Liver (tissue), 9 donors: ENCODE data around the gene PITPNM3. TPM values are rescaled to one million over a fixed set of nuclear protein-coding genes. Genes with fewer than 3 reads are reported as not detected.

Source experiments
- DNase-seq: peaks from one replicate; pipeline ENCODE4 v3.0.0-alpha.2; 2017; ENCODE audit warnings: low spot score
- H3K27ac ChIP-seq, 2 donors: one replicate each; pipeline ENCODE4 v1.7.0; 2013; ENCODE audit warnings: inconsistent platforms in 2 of 2, low read length in 2 of 2, control low read depth in 1 of 2, low read depth in 1 of 2, mild to moderate bottlenecking in 1 of 2
- H3K27me3 ChIP-seq, 4 donors: one replicate each; pipeline versions ENCODE4 v1.6.1 to v1.7.0; 2013; ENCODE audit warnings: low read length in 3 of 4, inconsistent platforms in 1 of 4, mild to moderate bottlenecking in 1 of 4, moderate library complexity in 1 of 4; ENCODE audit not compliant: control insufficient read depth in 4 of 4, insufficient read depth in 4 of 4
- H3K36me3 ChIP-seq, 4 donors: one replicate each; pipeline versions ENCODE4 v1.6.1 to v1.7.0; 2013; ENCODE audit warnings: low read length in 3 of 4, mild to moderate bottlenecking in 3 of 4, low read depth in 1 of 4, moderate library complexity in 1 of 4; ENCODE audit not compliant: control insufficient read depth in 4 of 4, insufficient read depth in 3 of 4
- H3K4me1 ChIP-seq, 4 donors: one replicate each; pipeline versions ENCODE4 v1.6.1 to v1.7.0; 2013; ENCODE audit warnings: low read length in 3 of 4, mild to moderate bottlenecking in 3 of 4, moderate library complexity in 1 of 4; ENCODE audit not compliant: control insufficient read depth in 4 of 4, insufficient read depth in 4 of 4
- H3K4me3 ChIP-seq, 3 donors: one replicate each; pipeline versions ENCODE4 v1.6.1 to v1.7.0; 2013; ENCODE audit warnings: low read length in 3 of 3, control low read depth in 1 of 3, low read depth in 1 of 3, mild to moderate bottlenecking in 1 of 3
- H3K9ac ChIP-seq, 2 donors: one replicate each; pipeline ENCODE4 v1.7.0; 2013; ENCODE audit warnings: low read length in 2 of 2, mild to moderate bottlenecking in 2 of 2, moderate library complexity in 2 of 2, control low read depth in 1 of 2, low read depth in 1 of 2
- H3K9me3 ChIP-seq, 4 donors: one replicate each; pipeline versions ENCODE4 v1.6.1 to v1.7.0; 2013; ENCODE audit warnings: low read length in 3 of 4; ENCODE audit not compliant: control insufficient read depth in 4 of 4
- ATF3 ChIP-seq: IDR thresholded peaks from 2 replicates; pipeline ENCODE4 v1.6.1; 2016; ENCODE audit warnings: antibody characterized with exemption
- CTCF ChIP-seq: fragments of 150-350 bp; IDR thresholded peaks from 2 replicates; pipeline ENCODE4 v1.5.1; 2017; ENCODE audit warnings: improper control_type of control experiment, low read depth, low read length; ENCODE audit not compliant: missing input control
- FOXA1 ChIP-seq: IDR thresholded peaks from 2 replicates; pipeline ENCODE4 v1.6.1; 2016; ENCODE audit warnings: antibody characterized with exemption
- FOXA2 ChIP-seq: IDR thresholded peaks from 2 replicates; pipeline ENCODE4 v1.6.1; 2016; ENCODE audit warnings: antibody characterized with exemption
- GABPA ChIP-seq, 2 donors: IDR thresholded peaks in 1 of 2; conservative IDR thresholded peaks in 1 of 2; 2 replicates each; pipeline ENCODE4 v1.6.1; 2016; ENCODE audit warnings: antibody characterized with exemption in 2 of 2, mild to moderate bottlenecking in 1 of 2, moderate library complexity in 1 of 2
- HNF4A ChIP-seq, 2 donors: conservative IDR thresholded peaks; 2 replicates each; pipeline ENCODE4 v1.6.1; 2016; ENCODE audit warnings: antibody characterized with exemption in 2 of 2, mild to moderate bottlenecking in 2 of 2
- HNF4G ChIP-seq: IDR thresholded peaks from 2 replicates; pipeline ENCODE4 v1.6.1; 2016; ENCODE audit warnings: antibody characterized with exemption
- MAX ChIP-seq: IDR thresholded peaks from 2 replicates; pipeline ENCODE4 v1.6.1; 2016; ENCODE audit warnings: antibody characterized with exemption
- NR2F2 ChIP-seq: IDR thresholded peaks from 2 replicates; pipeline ENCODE4 v1.6.1; 2016; ENCODE audit warnings: antibody characterized with exemption
- REST ChIP-seq: IDR thresholded peaks from 2 replicates; pipeline ENCODE4 v1.6.1; 2016; ENCODE audit warnings: antibody characterized with exemption, mild to moderate bottlenecking
- RXRA ChIP-seq, 2 donors: IDR thresholded peaks; 2 replicates each; pipeline ENCODE4 v1.6.1; 2017 to 2018; ENCODE audit warnings: antibody characterized with exemption in 2 of 2, mild to moderate bottlenecking in 1 of 2
- SP1 ChIP-seq: IDR thresholded peaks from 2 replicates; pipeline ENCODE4 v1.6.1; 2018; ENCODE audit warnings: antibody characterized with exemption, mild to moderate bottlenecking
- YY1 ChIP-seq: IDR thresholded peaks from 2 replicates; pipeline ENCODE4 v1.6.1; 2016; ENCODE audit warnings: antibody characterized with exemption, mild to moderate bottlenecking
- ZBTB33 ChIP-seq: IDR thresholded peaks from 2 replicates; pipeline ENCODE4 v1.6.1; 2016; ENCODE audit warnings: antibody characterized with exemption
- WGBS: extraction: QIAGEN DNeasy Blood & Tissue Kit; methylation state at CpG from one replicate; pipeline ENCODE4 v1.1.7; 2013; 5-methylcytosine and 5-hydroxymethylcytosine counted together
- polyA plus RNA-seq, 2 donors: library from polyadenylated mRNA; stranded (reverse) in 1 of 2; unstranded in 1 of 2; fragments of 200-250 nt in 1 of 2; fragments of >200 nt in 1 of 2; fragmentation: Nextera tagmentation in 1 of 2; extraction: Ambion mirVana in 1 of 2; gene quantifications; one replicate each; pipeline versions ENCODE4 v1.2.1 to v1.2.3, GENCODE V29; 2013 to 2015
- total RNA-seq, 2 donors: library from RNA; depleted of rRNA; stranded (reverse); fragments of >200 nt; gene quantifications; one replicate each; pipeline ENCODE4 v1.2.3, GENCODE V29; 2014
- donor health status: healthy.
- donor health status: healthy.
- donor health status: healthy.
- donor health status: healthy.
- donor health status: healthy.

PITPNM3 gene
- total and polyA plus RNA-seq, 4 donors, result 1.5 to 5.0 (median 1.8) TPM

GRCh38 chr17:6476810-6477179 is 79.6 kb downstream of the PITPNM3 start:
- Histone ChIP-seq H3K36me3 (no peaks in the 10 kb centered on the region), H3K9ac (no peak overlapping the region), H3K27ac (no peak overlapping the region), H3K4me1 (no peaks in the 10 kb centered on the region), H3K27me3 (no peaks in the 10 kb centered on the region), H3K9me3 (no peaks in the 10 kb centered on the region), H3K4me3 (no peak overlapping the region)
- TF ChIP-seq SP1 (no peak), HNF4A (conservative IDR thresholded peaks at IDR 0.05) (no peak), RXRA (IDR thresholded peaks at IDR 0.05) (no peak), ZBTB33 (no peak), ATF3 (no peak), MAX (no peak), NR2F2 (no peak), GABPA (IDR thresholded peaks at IDR 0.05 in 1 of 2, conservative IDR thresholded peaks at IDR 0.05 in 1 of 2) (no peak), YY1 (no peak), FOXA1 (no peak), CTCF (no peak)
- 85% methylated on average over 10 of the region's 10 CpGs for WGBS
- no peak for DNase-seq

- H3K36me3 ChIP-seq, result no peaks in the 10 kb centered on the region
- DNase-seq, result no peak
- no peaks in the 10 kb centered on the region for H3K27me3 ChIP-seq
- H3K9ac ChIP-seq, result no peak overlapping the region
- TF ChIP-seq NR2F2, result peak; percentile 80
- no peak for TF ChIP-seq FOXA2
- no peaks in the 10 kb centered on the region for H3K4me1 ChIP-seq
- H3K9me3 ChIP-seq, result no peaks in the 10 kb centered on the region
- no peak overlapping the region for H3K27ac ChIP-seq
- H3K4me3 ChIP-seq, result no peak overlapping the region
- WGBS, result 74% methylated on average over 8 of the region's 8 CpGs
These were observed 80.1 kb downstream of the PITPNM3 start for GRCh38 chr17:6476076-6476809.

GRCh38 chr17:6475411-6475810 is 80.9 kb downstream of the PITPNM3 start:
- no peak overlapping the region for H3K27ac ChIP-seq
- no peak overlapping the region for H3K4me3 ChIP-seq
- DNase-seq, result no peak
- H3K9me3 ChIP-seq, result no peaks in the 10 kb centered on the region
- 79% methylated on average over 4 of the region's 4 CpGs for WGBS
- no peaks in the 10 kb centered on the region for H3K36me3 ChIP-seq
- TF ChIP-seq HNF4A (conservative IDR thresholded peaks at IDR 0.05), result no peak
- no peak for TF ChIP-seq REST
- no peak for TF ChIP-seq SP1
- no peak for TF ChIP-seq NR2F2
- no peak for TF ChIP-seq YY1
- TF ChIP-seq FOXA1, result no peak
- no peak for TF ChIP-seq HNF4G
- no peak for TF ChIP-seq FOXA2
- no peak for TF ChIP-seq MAX
- TF ChIP-seq CTCF, result no peak
- TF ChIP-seq RXRA (IDR thresholded peaks at IDR 0.05), result no peak
- TF ChIP-seq ATF3, result no peak
- no peak overlapping the region for H3K9ac ChIP-seq
- no peaks in the 10 kb centered on the region for H3K4me1 ChIP-seq
- no peaks in the 10 kb centered on the region for H3K27me3 ChIP-seq
